ENCODE measurements around the gene CEP43.

GRCh38 chr6:167046861-167047495, 47.8 kb downstream of the CEP43 start:
- TF ChIP-seq CTCF (conservative IDR thresholded peaks at IDR 0.05; ENCODE audit: low read depth, low read length) (no peak), EZH2 (IDR thresholded peaks at IDR 0.05; ENCODE audit: low read length, unreplicated experiment) (no peak), EZH2phosphoT487 (IDR thresholded peaks at IDR 0.05; ENCODE audit: borderline replicate concordance, low read length) (no peak)

Data from PC-3 (cell line).